ENCODE results near the gene FER.

DNA sequence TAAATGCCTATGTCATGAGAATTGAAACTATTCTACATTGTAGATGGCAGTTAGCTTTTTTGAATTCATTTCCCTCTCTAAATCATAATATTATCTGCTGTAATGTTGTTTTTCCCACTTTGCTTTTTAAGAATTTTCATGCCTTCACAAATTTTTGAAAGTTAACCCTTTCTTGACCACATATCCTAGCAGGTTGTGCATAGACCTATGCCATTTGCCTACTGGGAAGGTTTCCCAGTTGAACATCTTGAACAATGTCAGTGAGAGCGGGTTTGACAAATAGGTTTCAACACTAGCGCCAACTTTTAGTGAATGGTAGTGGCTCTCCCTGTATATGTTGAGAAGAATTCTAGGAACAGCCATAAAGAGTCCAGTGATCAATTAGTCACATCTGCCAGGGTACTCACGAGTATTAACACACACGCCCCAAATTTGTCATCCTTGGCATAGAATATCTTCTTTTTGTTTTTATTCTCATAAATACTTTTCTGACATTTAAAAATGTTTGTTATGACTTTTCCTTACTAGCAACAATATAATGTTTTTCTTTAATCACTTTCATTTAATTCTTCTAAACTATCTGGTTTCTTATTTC lies 354.5 kb downstream of the FER start:
- TF ChIP-seq CTCF (IDR thresholded peaks at IDR 0.05; ENCODE audit: insufficient read depth, low read length) = no peak
- TF ChIP-seq POLR2AphosphoS5 (IDR thresholded peaks at IDR 0.05; ENCODE audit: low read depth) = no peak
- no peak for TF ChIP-seq GABPA (IDR thresholded peaks at IDR 0.05; ENCODE audit: low read depth)
- TF ChIP-seq SPI1 (IDR thresholded peaks at IDR 0.05; ENCODE audit: borderline replicate concordance, low read depth) = no peak
- no peak for TF ChIP-seq REST (IDR thresholded peaks at IDR 0.05; ENCODE audit: insufficient replicate concordance, low read depth)

Measured in HL-60 (cell line).